D721Med (cell line): Measurements from ENCODE around the gene CELA2A.
"Not testable (repeated sequence)": the region's sequence is repeated elsewhere in the genome, so short reads cannot be mapped to it uniquely, and the experiment has no call there.

Experiments
- DNase-seq: peaks from one replicate; pipeline ENCODE4 v3.0.0; 2011; ENCODE audit warnings: low spot score; ENCODE audit not compliant: insufficient read length
- FAIRE-seq: peaks from 2 replicates; lab custom pipeline; 2011; peaks lifted over from hg19 to GRCh38; lab: Jason Lieb, UNC
- TF ChIP-seq, protein P1 (sequence below): IDR thresholded peaks from 2 replicates; pipeline ENCODE4 v1.5.1; 2012; ENCODE audit warnings: mild to moderate bottlenecking, control low read depth; ENCODE audit not compliant: insufficient read depth; ENCODE audit errors: missing control alignments

CELA2A gene

DNA sequence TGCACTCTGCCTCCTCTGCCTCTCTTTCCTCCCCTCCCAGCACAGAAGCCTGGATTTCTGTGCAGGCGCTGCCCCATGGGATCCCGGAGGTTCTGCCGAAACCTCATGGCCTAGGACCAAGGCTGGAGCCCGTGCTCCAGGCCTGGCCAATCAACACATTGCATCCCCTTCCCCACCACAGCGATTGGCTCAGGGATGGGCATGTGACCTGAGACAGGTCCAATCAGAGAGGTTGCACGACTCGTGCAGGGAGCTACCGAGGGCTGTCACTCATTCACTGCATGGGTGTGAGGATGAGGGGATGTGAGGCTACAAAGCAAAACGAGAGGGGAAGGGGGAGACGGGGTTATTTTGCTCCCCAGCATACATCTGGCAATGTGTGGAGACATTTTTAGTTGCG, 16.1 kb downstream of the CELA2A start:
- TF ChIP-seq, protein P1, sequence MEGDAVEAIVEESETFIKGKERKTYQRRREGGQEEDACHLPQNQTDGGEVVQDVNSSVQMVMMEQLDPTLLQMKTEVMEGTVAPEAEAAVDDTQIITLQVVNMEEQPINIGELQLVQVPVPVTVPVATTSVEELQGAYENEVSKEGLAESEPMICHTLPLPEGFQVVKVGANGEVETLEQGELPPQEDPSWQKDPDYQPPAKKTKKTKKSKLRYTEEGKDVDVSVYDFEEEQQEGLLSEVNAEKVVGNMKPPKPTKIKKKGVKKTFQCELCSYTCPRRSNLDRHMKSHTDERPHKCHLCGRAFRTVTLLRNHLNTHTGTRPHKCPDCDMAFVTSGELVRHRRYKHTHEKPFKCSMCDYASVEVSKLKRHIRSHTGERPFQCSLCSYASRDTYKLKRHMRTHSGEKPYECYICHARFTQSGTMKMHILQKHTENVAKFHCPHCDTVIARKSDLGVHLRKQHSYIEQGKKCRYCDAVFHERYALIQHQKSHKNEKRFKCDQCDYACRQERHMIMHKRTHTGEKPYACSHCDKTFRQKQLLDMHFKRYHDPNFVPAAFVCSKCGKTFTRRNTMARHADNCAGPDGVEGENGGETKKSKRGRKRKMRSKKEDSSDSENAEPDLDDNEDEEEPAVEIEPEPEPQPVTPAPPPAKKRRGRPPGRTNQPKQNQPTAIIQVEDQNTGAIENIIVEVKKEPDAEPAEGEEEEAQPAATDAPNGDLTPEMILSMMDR = no peak
- FAIRE-seq (no peak), DNase-seq (no peak)

DNA sequence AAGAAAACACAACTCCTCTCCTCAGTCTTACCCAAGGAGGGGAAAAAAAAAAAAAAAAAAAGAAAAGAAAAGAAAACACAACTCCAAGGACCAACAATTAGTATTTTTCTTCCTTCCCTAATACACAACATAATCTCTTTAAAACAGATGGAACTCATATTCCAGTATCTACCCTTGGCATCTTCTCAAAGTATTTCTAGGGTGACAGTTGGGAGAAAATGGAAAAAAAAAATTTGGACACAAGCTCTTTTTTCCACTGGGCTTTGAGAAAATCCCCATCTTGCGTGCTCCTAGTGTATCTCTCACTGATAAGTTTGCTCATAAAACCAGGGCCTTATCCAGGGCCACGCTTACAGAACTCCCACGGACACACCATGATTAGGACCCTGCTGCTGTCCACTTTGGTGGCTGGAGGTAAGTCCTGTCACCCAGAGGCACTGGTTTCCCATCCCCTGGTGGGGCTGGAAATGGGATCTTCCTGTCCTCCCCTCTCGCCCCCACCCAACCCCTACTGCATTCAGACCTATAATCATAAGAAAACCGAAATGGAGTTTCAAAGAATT, 19.3 kb downstream of the CELA2A start, which contains the start of gene CELA2B:
CELA2B (plus strand) TSS at position 353 of the 563 bp plus-strand sequence; CDS start at position 375, 22 bp downstream.
- no peak for DNase-seq

DNA sequence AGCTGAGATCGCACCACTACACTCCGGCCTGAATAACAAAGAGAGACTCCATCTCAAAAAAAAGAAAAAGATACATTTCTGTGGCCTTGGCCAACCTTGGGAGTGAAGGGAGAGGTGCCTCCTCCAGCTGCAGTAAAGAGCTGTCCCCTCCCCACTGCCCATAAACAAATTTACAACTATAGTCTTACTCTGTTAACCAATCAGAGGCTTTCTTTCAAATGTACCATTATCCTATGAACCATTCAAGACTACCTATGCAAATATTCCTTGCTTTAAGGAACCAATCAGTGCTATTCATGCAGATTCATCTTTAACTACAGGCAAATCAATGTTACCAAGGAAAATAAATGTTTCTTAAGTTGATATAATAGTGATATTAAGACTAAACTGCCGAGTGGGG, 20.4 kb downstream of the CELA2A start:
- DNase-seq (no peak), FAIRE-seq (no peak)
- TF ChIP-seq, protein P1 = no peak

More for the DNA sequence above, 19.3 kb downstream of the CELA2A start, which contains the start of gene CELA2B:
- FAIRE-seq = no peak
- TF ChIP-seq, protein P1 = no peak

DNA sequence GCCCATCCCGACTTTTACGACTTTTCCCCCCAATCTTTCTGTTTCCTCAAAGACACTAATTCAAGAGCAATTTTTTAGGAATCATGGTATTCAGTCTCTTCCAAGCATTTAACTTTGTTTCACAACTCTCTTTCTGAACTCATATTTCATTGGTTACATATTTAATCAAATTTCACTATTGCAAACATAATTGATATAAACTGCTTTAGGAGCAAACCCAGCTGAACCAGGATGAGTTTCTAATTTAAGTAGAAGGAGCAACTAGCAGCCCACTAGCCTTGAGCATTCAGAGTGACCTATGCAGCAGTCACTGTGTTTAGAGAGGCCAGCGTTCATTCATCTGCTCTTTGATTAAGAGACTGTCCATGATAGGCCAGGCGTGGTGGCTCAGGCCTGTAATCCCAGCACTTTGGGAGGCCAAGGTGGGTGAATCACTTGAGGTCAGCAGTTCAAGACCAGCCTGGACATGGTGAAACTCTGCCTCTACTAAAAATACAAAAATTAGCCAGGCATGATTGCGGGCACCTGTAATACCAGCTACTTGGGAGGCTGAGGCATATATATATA, 21.2 kb downstream of the CELA2A start:
- TF ChIP-seq, protein P1 = no peak
- FAIRE-seq (no peak), DNase-seq (no peak)

DNA sequence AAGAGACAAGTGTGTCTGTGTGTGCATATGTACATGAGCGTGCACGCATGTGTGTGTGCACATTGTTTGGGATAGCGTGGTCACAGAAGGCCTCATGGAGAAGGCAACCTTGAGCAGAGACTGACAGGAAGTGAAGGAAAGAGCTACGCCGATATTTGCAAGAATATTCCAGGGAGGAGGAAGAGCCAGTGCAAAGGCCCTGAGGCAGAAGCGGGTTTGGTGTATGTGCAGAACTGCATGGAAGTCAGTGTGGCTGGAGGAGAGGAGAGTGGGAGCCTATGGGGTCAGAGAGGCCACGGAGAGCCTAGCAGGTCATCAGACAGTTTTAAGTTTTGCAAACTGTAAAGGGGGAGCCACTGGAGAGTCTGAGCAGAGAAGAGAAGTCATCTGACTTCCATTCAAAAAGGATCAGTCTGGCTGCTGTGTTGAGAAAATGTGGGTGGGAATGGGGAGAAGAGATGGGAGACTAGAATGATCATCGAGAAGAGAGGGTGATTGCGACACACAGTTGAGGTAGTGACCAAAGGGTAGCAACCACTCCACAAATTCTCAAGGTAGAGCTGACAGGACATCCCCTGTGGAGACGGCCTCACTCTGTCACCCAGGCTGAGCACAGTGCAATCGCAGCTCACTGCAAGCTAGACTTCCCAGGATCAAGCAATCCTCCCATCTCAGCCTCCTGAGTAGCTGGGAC, 23.3 kb downstream of the CELA2A start:
- TF ChIP-seq, protein P1 = no peak
- DNase-seq = no peak
- FAIRE-seq = no peak

DNA sequence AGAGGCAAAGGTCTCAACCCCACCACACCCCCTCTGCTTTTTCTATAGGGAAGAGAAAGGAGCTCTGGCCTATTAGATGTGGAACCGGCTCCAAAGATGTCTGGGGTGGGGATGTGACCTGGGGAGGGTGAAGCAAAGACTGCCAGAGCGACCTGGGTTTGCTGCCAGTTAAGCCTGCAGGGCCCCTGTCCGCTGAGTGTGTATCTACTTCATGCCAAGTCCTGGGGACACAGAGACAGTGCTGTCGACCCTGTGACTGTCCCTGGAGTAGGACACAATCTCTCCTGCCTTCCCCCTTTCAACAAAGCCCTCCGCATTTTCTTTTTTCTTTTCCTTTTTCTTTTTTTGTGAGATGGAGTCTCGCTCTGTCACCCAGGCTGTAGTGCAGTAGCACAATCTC, 25.9 kb downstream of the CELA2A start:
- not testable (repeated sequence) for FAIRE-seq, DNase-seq

DNA sequence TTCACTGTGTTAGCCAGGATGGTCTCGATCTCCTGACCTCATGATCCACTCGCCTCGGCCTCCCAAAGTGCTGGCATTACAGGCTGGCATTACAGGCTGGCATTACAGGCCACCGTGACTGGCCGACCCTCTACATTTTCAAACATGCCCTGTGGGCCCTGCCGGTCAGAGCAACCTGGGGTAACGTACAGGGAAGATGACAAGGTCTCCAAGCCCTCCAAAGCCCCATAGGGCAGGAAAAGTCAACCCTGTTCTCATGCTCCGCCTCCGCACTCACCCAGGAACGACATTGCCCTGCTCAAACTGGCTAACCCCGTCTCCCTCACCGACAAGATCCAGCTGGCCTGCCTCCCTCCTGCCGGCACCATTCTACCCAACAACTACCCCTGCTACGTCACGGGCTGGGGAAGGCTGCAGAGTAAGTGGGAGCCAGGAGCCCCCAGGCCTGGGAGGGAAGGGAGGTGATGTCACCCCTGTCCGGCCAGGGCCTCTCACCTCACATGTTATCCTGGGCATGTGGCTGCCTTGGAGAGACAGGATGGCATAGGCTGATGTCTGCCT, 26.5 kb downstream of the CELA2A start:
- not testable (repeated sequence) for FAIRE-seq, DNase-seq

DNA sequence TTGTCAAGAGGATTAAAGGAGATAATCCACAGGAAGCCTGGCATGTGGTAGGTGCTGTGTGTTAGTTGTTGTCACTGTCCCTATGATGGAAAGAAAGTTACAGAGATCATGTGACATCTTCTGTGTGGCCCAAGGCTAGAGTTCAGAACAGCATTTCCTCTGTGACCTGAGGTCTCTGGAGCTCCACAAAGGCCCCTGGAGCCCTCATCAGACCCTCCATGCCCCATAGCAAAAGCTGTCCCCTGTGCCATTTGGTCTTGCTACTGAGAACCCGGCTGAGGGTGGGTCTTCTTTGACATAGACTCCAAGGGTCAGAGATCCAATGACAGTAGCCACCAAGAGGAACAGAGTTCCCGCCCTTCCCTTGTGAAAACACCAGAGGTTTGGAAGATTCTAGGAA, 27.4 kb downstream of the CELA2A start:
- FAIRE-seq = no peak

DNA sequence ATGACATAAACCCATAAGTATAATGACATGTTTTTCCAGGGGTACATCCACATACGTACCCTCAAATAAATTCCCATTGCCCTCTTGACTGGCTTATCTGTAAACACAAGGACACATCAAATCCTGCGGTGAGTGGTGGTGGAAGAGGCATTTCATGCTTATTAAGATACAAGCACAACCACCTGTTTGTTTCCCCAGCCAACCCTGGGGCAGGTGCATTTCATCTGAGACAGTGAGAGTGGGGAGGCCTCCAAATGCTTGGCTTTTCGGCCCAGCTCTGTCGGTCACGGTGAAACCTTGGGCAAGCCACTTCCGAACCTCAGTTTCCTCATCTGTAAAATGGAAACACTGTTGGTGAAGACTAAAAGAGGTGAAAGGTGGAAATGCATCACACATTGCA, 27.9 kb downstream of the CELA2A start:
- not testable (repeated sequence) for FAIRE-seq, DNase-seq

More for the DNA sequence above, 27.4 kb downstream of the CELA2A start:
- TF ChIP-seq, protein P1 = no peak
- DNase-seq = no peak
